Keratinocyte (primary cell): Measurements from ENCODE around the gene ELL.

ENCODE experiments used
- EZH2 ChIP-seq: IDR thresholded peaks from one replicate; pipeline ENCODE4 v1.6.1; 2012; ENCODE audit warnings: inconsistent platforms, mild to moderate bottlenecking, low read length, moderate library complexity
- TF ChIP-seq, protein P1 (sequence below), 3 experiments: IDR thresholded peaks in 1 of 3; conservative IDR thresholded peaks in 1 of 3; optimal IDR thresholded peaks in 1 of 3; 2 replicates in 2 of 3; 3 replicates in 1 of 3; pipeline versions ENCODE3 to v1.5.1; 2011; ENCODE audit warnings: low read length in 3 of 3, mild to moderate bottlenecking in 3 of 3, moderate library complexity in 2 of 3, control low read depth in 1 of 3, inconsistent platforms in 1 of 3; ENCODE audit not compliant: insufficient read depth in 2 of 3; ENCODE audit errors: extremely low read depth in 1 of 3

DNA sequence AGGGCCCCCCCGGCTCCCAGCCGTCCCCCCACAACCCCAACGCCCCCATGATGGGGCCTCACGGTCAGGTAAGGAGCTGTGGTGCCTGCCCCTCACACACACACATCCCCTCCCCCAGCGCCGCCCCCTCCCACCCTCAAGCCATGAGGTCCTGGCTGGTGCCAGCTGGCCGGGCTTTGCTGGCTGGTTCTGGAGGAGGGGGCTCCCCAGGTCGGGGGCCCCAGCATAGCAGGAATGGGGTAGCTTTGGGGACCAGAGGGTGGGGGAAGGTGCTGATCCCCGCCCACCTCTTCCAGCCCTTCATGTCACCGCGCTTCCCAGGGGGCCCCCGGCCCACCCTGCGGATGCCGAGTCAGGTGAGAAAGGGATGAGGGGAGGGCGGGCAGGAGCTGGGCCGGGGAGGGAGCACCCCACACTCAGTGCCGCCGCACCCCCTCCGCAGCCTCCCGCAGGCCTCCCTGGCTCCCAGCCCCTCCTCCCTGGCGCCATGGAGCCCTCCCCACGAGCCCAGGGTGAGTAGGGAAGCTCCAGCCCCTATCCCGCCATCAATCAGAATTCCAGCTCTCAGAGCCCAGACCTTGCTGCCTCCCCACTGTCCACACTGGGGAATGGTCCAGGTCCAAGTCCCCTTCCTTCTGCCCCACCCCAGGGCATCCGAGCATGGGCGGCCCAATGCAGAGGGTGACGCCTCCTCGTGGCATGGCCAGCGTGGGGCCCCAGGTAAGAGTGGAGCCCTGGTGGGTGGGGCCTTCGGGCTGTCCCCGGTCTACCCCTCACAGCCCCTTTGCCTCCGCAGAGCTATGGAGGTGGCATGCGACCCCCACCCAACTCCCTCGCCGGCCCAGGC is 90.3 kb downstream of the ELL start:
- TF ChIP-seq, protein P1, sequence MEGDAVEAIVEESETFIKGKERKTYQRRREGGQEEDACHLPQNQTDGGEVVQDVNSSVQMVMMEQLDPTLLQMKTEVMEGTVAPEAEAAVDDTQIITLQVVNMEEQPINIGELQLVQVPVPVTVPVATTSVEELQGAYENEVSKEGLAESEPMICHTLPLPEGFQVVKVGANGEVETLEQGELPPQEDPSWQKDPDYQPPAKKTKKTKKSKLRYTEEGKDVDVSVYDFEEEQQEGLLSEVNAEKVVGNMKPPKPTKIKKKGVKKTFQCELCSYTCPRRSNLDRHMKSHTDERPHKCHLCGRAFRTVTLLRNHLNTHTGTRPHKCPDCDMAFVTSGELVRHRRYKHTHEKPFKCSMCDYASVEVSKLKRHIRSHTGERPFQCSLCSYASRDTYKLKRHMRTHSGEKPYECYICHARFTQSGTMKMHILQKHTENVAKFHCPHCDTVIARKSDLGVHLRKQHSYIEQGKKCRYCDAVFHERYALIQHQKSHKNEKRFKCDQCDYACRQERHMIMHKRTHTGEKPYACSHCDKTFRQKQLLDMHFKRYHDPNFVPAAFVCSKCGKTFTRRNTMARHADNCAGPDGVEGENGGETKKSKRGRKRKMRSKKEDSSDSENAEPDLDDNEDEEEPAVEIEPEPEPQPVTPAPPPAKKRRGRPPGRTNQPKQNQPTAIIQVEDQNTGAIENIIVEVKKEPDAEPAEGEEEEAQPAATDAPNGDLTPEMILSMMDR (optimal IDR thresholded peaks at IDR 0.05 in 1 of 3, IDR thresholded peaks at IDR 0.05 in 1 of 3, conservative IDR thresholded peaks at IDR 0.05 in 1 of 3; ENCODE audit: extremely low read depth in 1 of 3, insufficient read depth in 2 of 3, low read length in 3 of 3): no peak
- TF ChIP-seq EZH2: no peak
